Esophagus squamous epithelium (tissue), 5 donors: ENCODE results near the gene C2orf69. TPM values are rescaled to one million over a fixed set of nuclear protein-coding genes. Genes with fewer than 3 reads are reported as not detected.

Experiments used
- DNase-seq: peaks from one replicate; lab custom pipeline; 2025; lab: John Stamatoyannopoulos, UW
- H3K27ac ChIP-seq, 4 donors: fragments of 200-600 bp; sonication (generic); one replicate each; pipeline ENCODE4 v1.5.1; 2016 to 2019; ENCODE audit warnings: mild to moderate bottlenecking in 1 of 4
- H3K27me3 ChIP-seq, 4 donors: fragments of 200-600 bp; sonication (generic); 1 replicate in 3 of 4; 2 replicates in 1 of 4; pipeline versions ENCODE4 v1.5.1 to v1.6.0; 2017 to 2021; ENCODE audit warnings: antibody characterized with exemption in 1 of 4
- H3K36me3 ChIP-seq, 3 donors: fragments of 200-600 bp; sonication (generic); one replicate each; pipeline ENCODE4 v1.5.1; 2016 to 2019
- H3K4me1 ChIP-seq, 3 donors: fragments of 200-600 bp; sonication (generic); one replicate each; pipeline ENCODE4 v1.5.1; 2017 to 2019
- H3K4me3 ChIP-seq, 4 donors: fragments of 200-600 bp; sonication (generic); 1 replicate in 3 of 4; 2 replicates in 1 of 4; pipeline ENCODE4 v1.5.1; 2016 to 2019; ENCODE audit warnings: mild to moderate bottlenecking in 2 of 4, moderate library complexity in 1 of 4
- H3K9me3 ChIP-seq, 3 donors: fragments of 200-600 bp; sonication (generic); one replicate each; pipeline ENCODE4 v1.5.1; 2016 to 2019
- CTCF ChIP-seq, 6 experiments: fragments of 450-650 bp in 4 of 6; fragments of 200-600 bp in 2 of 6; sonication (generic) in 2 of 6; IDR thresholded peaks; one replicate each; pipeline ENCODE4 v1.5.1; 2016 to 2019; ENCODE audit warnings: antibody characterized with exemption in 6 of 6, mild to moderate bottlenecking in 4 of 6, moderate library complexity in 4 of 6
- POLR2A ChIP-seq, 4 donors: fragments of 450-650 bp; IDR thresholded peaks; one replicate each; pipeline ENCODE4 v1.6.1; 2017; ENCODE audit warnings: antibody characterized with exemption in 4 of 4, mild to moderate bottlenecking in 4 of 4, moderate library complexity in 3 of 4
- WGBS, 2 donors: methylation state at CpG; one replicate each; pipeline ENCODE4 v1.1.5; 2018; 5-methylcytosine and 5-hydroxymethylcytosine counted together
- intact Hi-C: fragments of 100-400 bp; cut with DNase I; formaldehyde crosslinking; loops from one replicate; pipeline ENCODE4 v1.15.0; 2022
- total RNA-seq, 4 donors: library from RNA; depleted of rRNA; stranded (reverse); fragments of >200 nt; gene quantifications; one replicate each; pipeline ENCODE4 v1.1.0, GENCODE V29; 2016
- donor health status: DM: yes; HTN: yes; CAD: no.

Gene C2orf69
- total RNA-seq, 4 donors from 2014 or later: 6.1 to 10.7 (median 9.6) TPM

DNA sequence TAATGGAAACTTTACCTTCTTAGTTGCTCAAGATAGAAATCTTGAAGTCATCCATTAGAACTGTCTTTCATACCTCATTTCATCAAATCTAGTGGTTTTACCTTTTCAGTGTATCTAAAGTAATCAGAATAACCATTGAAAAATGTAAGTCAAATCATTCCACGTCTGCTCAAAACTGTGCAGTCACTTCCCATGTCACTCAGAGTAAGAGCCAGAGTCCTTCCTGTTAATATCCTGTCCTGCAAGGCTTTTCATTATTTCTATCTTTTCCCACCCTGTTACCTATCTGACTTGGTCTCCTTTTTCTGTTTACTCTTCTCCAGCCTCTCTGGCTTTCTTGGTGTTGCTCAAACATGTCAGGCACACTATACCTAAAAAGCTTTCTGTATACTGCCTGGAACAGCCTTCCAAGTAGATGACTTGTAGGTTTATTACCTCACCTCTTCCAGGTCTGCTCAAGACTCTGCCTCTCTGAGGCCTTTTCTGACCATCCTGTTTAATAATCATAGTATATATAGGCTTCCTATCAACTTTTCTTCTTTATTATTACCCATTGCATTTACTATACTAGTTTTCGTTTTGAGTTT is 3.4 kb downstream of the C2orf69 start:
- no peak for DNase-seq
- WGBS, 2 donors: 52 to 54% methylated on average over 2 of the region's 2 CpGs

DNA sequence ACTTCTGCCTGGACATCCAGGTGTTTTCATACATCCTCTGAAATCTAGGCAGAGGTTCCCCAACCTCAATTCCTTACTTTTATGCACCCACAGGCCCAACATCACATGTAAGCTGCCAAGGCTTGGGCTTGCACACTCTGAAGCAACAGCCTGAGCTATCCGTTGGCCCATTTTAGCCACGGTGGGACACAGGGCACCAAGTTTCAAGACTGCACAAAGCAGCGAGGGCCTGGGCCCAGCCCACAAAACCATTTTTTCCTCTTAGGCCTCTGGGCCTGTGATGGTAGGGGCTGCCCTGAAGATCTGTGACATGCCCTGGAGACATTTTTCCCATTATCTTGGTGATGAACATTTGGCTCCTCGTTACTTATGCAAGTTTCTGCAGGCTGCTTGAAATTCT is 5.9 kb downstream of the C2orf69 start:
- H3K36me3 ChIP-seq: peaks cover 0 to 43% (median 9%) of the 10 kb centered on the region in 3 donors
- TF ChIP-seq CTCF (IDR thresholded peaks at IDR 0.05): no peak
- TF ChIP-seq POLR2A (IDR thresholded peaks at IDR 0.05): no peak
- WGBS, 2 donors: 94 to 98% methylated on average over 4 of the region's 4 CpGs

More for the DNA sequence above, 3.4 kb downstream of the C2orf69 start:
- H3K27ac ChIP-seq: no peak overlapping the region
- H3K9me3 ChIP-seq: peaks cover 0 to 4% (median 0%) of the 10 kb centered on the region in 3 donors
- peaks cover 14 to 42% (median 16%) of the 10 kb centered on the region in 3 donors for H3K4me1 ChIP-seq
- H3K4me3 ChIP-seq: no peak overlapping the region
- TF ChIP-seq CTCF (IDR thresholded peaks at IDR 0.05) (no peak), POLR2A (IDR thresholded peaks at IDR 0.05) (no peak)
- H3K27me3 ChIP-seq: no peaks in the 10 kb centered on the region
- peaks cover 0 to 37% (median 9%) of the 10 kb centered on the region in 3 donors for H3K36me3 ChIP-seq
- intact Hi-C loops: no loop called here

DNA sequence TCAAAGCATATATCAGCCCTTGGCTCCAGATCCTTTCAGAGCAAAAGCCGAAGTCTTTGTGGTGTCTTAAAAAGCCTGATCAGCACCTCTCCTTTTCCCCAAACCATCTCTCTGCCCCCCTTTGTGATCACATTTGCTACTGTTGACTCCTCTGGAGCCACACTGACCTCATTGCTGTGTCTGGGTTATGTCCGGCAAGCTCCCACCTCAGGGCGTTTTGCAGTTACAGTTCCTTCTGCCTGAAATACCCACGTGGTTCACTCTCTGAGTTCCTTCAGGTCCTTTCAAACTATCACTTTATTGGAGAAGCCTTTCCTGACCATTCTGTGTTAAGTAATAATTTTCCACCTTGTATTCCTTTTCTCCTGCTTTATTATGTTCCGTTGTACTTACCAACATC is 11.8 kb downstream of the C2orf69 start:
- Histone ChIP-seq H3K27ac (no peak overlapping the region), H3K36me3 (peaks cover 0 to 47% (median 0%) of the 10 kb centered on the region in 3 donors), H3K4me3 (no peak overlapping the region), H3K9me3 (no peaks in the 10 kb centered on the region), H3K27me3 (no peaks in the 10 kb centered on the region), H3K4me1 (peaks cover 0 to 12% (median 0%) of the 10 kb centered on the region in 3 donors)
- TF ChIP-seq POLR2A (IDR thresholded peaks at IDR 0.05) (no peak), CTCF (IDR thresholded peaks at IDR 0.05) (no peak)
- intact Hi-C loops: no loop called here
- 74 to 76% methylated on average over 4 to 5 of the region's 5 CpGs for WGBS, 2 donors
- DNase-seq: no peak

More for the DNA sequence above, 5.9 kb downstream of the C2orf69 start:
- intact Hi-C loops: no loop called here
- no peak overlapping the region for H3K27ac ChIP-seq
- H3K4me1 ChIP-seq: peaks cover 11 to 41% (median 13%) of the 10 kb centered on the region in 3 donors
- H3K9me3 ChIP-seq: peaks cover 0 to 4% (median 0%) of the 10 kb centered on the region in 3 donors
- H3K4me3 ChIP-seq: no peak overlapping the region
- DNase-seq: no peak
- no peaks in the 10 kb centered on the region for H3K27me3 ChIP-seq

DNA sequence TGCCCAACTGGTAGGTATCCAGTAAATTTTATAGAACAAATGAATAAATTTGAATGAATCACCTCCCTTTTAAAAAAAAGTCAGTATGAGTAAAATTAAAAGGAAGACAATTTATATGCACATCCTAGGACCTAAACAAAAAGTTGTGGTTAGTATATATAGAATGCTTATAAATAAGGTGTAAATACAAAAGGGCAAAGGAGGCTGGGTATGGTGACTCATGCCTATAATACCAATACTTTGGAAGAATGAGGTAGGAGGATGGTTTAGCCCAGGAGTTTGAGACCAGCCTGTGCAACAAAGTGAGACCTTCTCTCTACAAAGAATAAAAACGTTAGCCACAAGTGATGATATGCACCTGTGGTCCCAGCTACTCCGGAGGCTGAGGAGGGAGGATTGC is 12.8 kb downstream of the C2orf69 start:
- Histone ChIP-seq H3K9me3 (no peaks in the 10 kb centered on the region), H3K27me3 (no peaks in the 10 kb centered on the region), H3K36me3 (peaks cover 0 to 37% (median 0%) of the 10 kb centered on the region in 3 donors), H3K4me1 (peaks cover 0 to 12% (median 0%) of the 10 kb centered on the region in 3 donors), H3K27ac (no peak overlapping the region), H3K4me3 (no peak overlapping the region)
- TF ChIP-seq CTCF (IDR thresholded peaks at IDR 0.05) (no peak), POLR2A (IDR thresholded peaks at IDR 0.05) (no peak)
- no peak for DNase-seq
- intact Hi-C loops: no loop called here
- WGBS, 2 donors: 62 to 64% methylated on average over 2 of the region's 2 CpGs

GRCh38 chr2:199926806-199927205 is 15.7 kb downstream of the C2orf69 start:
- WGBS, 2 donors: 68 to 77% methylated on average over 1 of the region's 1 CpG
- no peaks in the 10 kb centered on the region for H3K9me3 ChIP-seq
- H3K4me3 ChIP-seq: no peak overlapping the region
- no peak for TF ChIP-seq CTCF (IDR thresholded peaks at IDR 0.05)
- no peak for TF ChIP-seq POLR2A (IDR thresholded peaks at IDR 0.05)
- peaks cover 0 to 43% (median 0%) of the 10 kb centered on the region in 3 donors for H3K36me3 ChIP-seq
- no peaks in the 10 kb centered on the region for H3K27me3 ChIP-seq
- no peak for DNase-seq
- intact Hi-C loops: no loop called here
- no peak overlapping the region for H3K27ac ChIP-seq
- no peaks in the 10 kb centered on the region for H3K4me1 ChIP-seq
